SHP77 treated with DMSO at 0.1 percent for 48 hours (cell line): Measurements from ENCODE around the gene SCYGR3.
"Not testable (repeated sequence)": the region's sequence is repeated elsewhere in the genome, so short reads cannot be mapped to it uniquely, and the experiment has no call there.

Experiments
- DNase-seq: peaks from one replicate; lab custom pipeline; 2025; lab: John Stamatoyannopoulos, UW

Gene SCYGR3

DNA sequence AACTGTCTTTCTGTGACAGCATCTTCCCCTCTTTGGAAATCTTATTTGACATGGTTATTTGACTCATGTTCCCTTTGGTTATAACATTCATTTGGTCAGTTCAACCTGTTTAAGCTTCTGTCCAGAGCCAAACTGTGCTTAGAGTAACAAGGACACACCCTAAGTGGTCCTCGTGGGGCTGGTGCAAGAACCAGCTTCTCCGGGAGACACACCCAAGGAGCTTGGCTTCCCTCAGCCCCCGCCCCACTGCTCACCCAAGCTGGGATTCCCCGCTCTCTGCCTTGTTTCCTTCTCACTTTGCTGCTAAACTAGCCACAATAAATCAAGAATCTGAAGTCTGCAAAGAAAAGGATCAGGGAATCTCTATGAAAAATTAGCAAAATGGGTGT, 1.4 kb downstream of the SCYGR3 start:
- no peak for DNase-seq

DNA sequence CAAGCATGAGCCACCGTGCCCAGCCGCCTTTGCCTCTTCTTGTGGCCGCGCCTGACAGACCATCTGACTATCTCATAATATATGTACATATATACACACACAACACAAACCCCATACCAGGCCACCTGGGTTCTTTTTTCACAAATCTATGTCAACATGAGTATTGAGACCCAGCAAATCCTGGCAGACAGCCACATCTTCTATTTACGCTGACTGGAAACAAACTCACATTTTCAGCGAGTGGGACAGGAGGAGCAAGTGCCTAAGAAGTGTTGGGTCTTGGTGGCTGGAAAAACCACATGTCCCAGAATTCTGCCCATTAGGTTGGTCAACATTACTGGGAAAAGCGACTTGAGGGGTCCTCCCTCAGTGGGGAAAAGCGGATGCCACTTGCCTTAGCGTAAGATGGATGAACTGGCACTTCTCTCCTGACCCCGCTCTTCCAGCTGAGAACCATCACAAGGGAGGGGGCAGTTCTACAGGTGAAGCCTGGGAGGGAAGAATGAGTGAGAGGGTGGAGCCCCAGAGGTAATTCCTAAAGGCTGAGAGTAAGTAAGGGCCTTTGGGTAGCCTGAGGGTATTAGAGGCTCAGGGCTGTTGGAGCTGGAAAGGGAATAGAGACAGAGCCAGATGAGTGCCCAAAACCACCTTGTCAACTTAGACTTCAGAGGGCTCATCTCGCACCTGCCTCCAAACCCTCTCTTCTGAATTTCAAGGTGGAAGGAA, 1.9 kb downstream of the SCYGR3 start:
- no peak for DNase-seq

DNA sequence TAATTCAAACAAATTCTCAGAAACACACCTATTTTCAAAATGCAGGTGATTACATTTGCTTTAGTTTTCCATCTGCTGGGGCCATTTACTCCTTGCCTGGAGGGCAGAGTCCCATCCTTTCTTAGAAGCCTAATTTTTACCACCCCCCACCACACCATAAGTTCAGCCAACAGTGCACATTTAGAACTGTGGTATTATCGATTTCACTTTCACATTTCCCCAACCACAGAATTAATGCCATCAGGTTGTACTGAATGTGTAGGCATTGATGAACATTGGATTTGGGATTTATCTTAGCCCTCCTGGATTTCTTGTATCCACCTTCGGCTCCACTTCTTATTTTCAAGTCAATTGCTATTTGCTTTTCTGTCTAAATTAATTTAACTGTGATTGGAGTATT, 4.5 kb downstream of the SCYGR3 start:
- no peak for DNase-seq

DNA sequence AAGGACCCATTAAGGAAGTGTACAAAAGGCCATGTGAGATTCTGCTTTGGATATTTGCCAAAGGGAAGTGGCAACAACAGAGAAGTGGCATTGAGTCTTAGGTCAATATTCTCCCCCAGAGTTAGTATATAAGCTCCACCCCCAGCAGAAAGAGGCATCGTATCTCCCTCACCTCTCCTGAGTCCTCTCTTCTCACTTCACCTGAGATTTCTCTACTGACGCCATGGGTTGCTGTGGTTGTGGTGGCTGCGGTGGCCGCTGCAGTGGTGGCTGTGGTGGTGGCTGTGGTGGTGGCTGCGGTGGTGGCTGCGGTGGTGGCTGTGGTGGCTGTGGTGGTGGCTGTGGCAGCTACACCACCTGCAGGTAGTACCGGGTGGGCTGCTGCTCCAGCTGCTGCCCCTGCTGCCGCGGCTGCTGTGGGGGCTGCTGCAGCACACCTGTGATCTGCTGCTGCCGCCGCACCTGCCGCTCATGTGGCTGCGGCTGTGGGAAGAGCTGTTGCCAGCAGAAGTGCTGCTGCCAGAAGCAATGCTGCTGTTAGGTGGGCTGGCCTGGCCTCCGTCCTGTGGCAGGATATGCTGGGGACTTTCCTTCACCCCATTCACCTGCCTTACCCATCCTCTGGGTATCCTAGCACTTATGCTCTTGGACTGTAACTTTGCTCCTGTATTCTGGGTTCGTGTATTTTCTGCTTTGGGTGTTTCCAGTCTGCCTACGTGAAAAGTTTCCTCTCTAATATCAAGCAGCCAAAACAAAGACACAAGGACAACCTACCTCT, 5.9 kb downstream of the SCYGR3 start:
- no peak for DNase-seq

DNA sequence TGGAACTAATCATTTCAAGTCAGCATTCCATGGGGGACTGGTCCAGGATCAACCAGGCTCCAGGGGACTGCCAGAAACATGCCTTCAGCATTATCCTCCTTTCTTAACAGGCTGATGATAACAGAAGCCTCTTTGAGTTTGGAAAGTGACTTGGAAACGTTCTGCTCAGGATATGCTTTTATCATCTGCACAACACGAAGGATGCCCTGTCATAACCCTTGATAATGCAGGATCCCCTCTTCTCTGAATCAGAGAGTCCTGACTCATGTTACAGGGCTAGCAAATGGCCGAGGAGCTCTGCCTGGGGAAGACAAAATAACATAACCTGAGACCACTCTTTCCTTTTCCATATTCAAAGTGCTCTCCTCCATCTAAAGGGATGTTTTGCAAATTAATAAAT, 6.7 kb downstream of the SCYGR3 start:
- no peak for DNase-seq

DNA sequence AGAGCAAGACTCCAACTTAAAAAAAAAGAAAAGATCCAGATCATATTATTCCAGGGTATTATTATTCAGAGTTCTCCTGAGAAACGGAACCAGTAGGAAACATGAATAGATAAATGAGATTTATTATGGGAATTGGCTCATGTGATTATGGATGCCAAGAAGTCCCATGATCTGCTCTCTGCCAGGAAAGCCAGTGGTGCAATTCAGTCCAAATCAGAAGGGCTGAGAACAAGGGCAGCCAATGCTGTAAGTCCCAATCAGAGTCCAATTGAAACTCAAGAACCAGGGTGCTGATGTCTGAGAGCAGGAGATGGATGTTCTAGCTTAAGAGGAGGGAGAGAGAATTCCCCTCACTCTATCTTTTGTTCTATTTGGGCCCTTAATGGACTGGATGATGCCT, 8.2 kb downstream of the SCYGR3 start:
- DNase-seq: no peak

DNA sequence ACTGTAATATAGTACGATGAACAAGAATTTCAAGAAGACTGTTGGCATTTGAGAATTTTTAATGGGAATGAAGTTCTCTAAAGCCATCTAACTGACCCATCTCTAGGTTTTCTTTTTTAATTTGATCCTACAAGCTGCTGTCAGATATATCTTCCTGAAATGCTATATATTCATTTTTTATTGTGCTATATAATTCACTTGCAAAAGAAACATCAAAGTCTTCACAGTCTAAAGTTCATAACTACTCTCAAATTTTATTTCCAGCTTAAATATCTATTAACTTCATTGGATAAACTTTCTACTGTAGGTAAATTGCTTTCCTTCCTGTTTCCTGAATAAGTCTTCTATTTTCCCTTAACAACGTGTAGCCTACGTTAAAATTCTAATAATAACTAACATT, 12.3 kb downstream of the SCYGR3 start:
- DNase-seq: no peak

DNA sequence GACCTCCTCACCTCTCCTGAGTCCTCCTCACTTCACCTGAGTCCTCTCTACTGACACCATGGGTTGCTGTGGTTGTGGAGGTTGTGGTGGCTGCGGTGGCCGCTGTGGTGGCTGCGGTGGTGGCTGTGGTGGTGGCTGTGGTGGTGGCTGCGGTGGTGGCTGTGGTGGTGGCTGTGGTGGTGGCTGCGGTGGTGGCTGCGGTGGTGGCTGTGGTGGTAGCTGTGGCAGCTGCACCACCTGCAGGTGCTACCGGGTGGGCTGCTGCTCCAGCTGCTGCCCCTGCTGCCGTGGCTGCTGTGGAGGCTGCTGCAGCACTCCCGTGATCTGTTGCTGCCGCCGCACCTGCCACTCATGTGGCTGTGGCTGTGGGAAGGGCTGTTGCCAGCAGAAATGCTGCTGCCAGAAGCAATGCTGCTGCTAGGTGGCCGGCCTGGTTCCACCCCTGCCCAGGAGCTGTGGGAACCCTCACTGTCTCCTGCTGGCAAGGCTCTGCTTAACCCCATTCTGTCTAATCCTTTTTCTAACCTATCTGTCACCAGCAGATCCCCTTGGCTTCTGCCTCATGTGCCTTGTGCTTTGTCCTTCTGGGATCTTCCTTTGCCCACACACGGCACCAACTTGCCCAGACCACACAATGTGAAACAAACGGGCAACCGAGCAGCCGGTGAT, 15.7 kb downstream of the SCYGR3 start, which contains the start of gene SCYGR2:
Gene SCYGR2 (plus strand): TSS at position 59 of the 669 bp plus-strand sequence. CDS start 0 bp downstream, at position 59.
- DNase-seq: not testable (repeated sequence)

DNA sequence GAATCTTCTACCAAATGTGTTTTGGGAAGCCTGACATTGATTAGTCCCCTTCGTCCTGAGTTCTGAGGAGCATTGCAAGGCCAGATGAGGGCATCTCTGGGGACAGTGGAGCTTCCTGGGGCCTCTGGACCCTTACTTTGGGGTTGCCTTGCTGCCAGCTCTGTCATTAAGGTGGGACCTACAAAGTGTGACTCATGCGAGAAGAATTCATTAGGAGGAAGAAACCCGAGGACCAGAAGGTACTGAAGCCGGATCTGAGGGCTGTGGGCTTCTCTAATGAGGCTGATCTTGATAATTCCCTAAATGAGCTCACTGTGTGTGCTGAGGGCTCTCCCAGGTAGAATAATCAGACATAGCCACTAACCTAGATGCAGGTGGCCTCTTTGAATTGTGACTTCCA, 16.6 kb downstream of the SCYGR3 start:
- no peak for DNase-seq

DNA sequence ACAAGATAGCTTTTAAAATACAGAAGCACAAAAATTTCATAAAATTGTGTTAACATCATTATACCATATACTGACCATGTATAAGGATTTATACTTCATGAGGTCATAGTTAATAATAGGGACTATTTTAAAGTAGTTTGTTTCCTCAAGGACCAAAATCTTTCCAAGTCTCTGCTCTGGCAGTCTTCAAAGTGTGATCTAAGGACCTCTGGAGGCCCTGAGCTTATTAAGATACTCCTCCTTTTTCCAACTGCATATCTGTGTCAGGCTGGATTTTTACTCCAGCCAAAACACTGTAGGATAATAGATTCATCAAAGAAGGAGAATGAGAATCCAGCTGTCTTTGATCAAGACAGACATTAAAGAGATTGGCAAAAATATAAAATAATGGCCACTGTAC, 17.6 kb downstream of the SCYGR3 start:
- DNase-seq: no peak

DNA sequence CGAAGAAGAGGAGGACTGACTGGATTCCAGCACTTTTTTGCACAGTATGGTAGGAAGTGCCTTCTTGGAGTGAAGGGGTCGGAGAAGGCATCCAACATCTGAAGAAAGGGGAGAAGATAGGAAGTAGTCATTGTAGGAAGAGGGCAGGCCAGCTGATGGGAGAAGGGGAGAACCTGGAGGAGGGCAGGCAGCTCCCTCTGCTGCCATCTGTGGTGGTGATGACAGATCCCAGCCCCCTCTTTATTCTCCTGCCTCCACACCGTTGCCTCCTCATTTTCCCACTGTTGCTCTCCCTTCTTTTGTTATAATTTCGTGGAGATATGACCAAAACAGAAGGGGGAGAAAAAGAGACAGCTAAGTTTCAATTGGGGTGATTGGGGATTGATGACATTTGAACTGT, 18.8 kb downstream of the SCYGR3 start:
- no peak for DNase-seq

DNA sequence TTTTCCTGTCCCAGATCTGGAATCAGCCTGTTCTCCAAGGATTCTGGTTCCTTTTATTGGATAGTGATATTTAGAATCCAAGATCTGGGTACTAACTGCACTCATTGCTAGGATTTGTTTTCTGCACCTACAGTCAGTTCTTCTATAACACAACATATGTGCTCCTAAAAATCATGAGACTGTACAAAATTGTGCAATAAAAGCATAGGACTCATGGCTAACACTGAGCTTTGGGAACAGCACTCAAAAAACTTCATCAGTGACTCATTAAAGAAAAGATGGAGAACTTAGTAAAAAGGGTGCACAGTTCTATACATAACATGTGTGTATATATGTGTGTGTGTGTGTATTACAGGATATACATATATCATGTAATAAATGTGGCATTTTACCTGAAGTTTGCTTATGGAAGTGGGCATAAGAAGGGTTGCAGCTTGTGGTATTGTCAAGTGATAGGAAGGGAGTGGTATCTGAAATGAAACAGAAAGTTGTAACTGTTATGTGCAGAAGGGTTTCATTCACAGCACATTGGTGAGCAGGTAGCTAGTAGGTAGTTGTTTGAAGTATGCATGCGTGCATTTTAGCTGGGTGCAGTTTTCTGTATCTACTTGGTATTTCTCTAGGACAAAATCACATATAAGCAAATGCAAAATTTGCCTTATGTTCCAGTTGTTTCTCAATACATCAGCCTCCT, 21.8 kb downstream of the SCYGR3 start:
- no peak for DNase-seq

DNA sequence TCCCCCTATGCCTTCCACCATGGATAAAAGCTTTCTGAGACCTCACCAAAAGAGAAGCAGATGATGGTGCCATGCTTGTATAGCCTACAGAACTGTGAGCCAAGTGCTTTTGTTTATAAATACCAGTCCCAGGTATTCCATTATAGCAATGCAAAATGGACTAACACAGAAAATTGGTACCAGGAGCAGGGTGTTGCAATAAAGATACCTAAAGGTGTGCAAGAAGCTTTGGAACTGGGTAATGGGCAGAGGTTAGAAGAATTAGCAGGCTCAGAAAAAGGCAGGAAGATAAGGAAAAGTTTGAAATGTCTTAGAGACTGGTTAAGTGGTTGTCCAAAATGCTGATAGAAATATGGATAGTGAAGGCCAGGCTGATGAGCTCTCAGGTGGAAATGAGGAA, 32.3 kb downstream of the SCYGR3 start:
- no peak for DNase-seq

DNA sequence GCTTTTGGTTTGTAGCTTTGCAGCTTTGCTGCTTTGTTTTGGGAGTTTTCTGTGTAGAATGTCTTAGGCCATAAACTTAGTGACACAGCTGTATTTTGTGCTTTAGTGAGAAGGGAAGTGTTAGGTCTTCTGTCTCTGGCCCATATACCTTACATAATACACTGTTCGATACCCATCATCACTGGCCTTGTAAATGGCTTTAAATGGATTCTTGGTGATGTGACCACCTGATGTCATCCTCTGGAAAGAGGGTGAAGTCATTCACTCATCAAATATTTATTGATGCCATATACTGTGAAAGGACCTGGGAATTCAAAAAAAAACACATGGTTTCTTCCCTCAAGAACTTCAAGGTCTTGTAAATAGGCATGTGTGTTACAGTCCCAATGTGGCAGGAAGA, 34.8 kb downstream of the SCYGR3 start:
- no peak for DNase-seq

DNA sequence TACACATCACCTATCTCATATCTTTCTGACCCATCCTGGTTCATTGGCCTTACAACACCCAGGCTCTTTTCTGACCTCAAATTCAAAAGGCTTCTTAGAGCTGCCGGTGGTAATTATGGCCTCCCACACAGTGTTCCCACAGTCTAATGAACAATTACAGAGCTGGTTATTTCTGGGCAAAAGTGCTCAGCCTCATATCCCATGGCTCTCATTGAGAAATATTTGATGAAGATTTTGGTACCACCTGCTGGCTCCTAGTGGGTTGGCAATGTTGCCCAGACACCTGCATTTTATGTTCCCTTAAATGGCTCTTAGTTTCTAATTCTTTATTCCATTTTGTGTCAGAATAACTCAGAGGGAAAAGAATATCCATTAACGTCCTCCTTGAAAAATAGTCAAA, 36.0 kb downstream of the SCYGR3 start:
- no peak for DNase-seq

DNA sequence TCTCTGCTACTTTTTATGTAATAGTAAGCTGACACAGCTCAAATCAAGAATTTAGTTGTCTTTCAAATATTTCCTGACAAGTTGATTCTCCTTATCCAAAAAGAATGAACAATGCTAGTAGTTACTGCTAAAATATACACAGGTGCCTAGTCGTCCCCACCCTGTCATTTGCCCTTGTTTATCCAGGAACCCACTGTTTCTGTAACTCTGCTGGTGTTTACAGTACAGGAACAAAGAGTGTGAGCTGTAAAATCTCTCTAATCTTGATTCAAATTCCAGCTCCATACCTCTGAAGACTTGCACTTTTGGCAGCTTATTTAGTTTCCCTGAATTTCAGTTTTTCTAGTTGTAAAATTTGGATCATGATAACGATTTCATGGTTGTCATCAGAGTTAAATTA, 37.1 kb downstream of the SCYGR3 start:
- DNase-seq: no peak

DNA sequence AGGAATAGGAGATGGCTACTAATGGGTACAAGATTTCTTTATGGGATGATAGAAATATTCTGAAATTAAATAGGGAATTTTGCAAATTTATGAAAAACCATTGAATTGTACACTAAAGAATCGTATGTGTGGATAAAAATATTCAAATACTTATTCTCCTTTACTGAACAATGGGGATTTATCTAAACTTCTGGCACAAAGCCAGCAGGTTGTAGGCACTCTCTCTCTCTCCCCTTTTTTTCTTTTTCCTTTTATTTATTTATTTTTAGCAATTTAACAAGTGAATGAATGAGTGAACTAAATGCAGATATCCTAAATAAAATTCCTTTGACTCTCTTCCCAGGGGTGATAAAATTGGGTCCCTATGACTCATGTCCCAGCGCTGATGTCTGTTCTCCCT, 37.8 kb downstream of the SCYGR3 start:
- DNase-seq: no peak

DNA sequence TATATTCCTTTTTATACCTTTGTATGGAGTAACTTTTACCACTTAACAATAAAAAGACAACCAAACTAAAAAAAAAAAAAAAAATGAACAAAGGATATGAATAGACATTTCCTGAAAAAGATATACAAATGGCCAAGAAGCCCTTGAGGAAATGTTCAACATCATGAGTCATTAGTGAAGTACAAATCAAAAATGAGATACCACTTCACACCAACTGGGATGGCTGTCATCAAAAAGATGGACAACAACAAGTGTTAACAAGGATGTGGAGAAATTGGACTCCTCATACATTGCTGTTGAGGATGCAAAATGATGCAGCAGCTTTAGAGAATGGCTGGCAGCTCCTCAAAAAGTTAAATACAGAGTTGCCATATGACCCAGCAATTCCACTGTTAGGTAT, 38.5 kb downstream of the SCYGR3 start:
- no peak for DNase-seq

DNA sequence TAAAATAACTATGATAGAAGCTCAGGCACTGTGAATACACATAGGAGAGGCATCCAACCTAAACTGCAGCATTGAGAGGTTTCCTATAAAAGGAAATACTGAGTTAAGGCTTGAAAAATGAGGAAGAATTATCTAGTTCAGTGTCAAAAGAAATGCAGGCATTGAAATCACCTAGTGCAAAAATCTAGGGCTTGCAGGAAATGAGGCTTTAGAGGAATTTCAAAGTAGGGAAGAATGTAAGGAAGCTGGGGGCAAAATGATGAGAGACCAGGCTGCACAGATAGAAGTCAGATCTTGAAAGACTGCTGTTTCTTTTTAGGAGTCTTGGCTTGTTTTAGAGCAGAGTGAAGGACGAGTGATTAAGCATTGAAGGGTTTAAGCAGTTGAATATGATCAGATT, 44.0 kb downstream of the SCYGR3 start:
- no peak for DNase-seq

DNA sequence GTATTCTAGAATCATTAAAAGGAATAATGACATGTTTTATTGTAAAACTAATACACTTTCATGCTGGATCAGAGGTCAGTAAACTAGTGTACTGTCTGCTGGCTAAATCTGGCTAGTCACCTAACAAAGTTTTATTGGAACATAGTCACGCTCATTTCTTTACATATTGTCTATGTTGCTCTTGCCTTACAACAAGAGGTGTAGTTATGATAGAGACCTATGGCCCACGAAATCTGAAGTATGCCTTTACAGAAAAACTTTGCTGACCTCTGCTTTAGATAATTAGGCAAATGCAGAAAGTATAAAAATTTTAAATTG, 45.8 kb downstream of the SCYGR3 start:
- no peak for DNase-seq

DNA sequence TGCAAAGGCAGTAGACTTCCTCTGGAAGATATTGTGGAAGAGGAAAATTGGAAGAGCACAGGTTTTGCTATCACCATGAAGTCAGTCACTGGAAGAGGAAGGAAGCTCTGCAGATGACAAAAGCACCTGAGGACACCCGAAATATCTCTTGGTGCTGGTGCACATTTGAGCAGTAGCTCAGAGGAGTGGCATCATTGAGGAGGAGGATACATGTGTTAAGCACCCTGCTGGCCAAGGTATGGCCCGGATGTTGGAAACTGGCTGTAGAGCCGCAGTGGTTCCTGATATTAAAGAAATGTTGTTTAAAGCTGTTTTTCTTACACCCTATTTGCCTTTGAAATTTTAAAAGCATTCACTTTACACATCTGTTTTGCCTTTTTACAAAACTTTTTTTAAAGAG, 48.6 kb downstream of the SCYGR3 start:
- DNase-seq: no peak

DNA sequence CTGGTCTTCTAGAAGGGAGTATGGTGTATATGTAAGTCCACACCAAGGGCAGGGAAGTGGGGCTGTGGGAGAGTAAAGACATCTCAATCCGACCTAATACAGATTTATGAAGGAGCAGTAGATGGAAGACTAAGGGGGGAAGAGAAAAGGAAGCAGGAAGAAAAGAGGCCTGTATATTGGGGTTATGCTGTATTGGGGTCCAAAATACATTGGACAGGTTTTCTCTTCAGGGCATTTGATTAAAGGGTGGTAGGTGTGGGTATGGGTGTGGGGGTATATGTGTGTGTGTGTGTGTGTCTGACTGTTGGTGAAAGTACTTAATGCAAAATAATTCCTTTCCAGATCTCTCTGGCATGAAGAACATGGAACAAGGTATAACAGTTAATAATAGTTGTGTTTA, 49.6 kb downstream of the SCYGR3 start:
- DNase-seq: no peak
